Measurements from ENCODE around the gene DPP9.
"Not testable (repeated sequence)": the region's sequence is repeated elsewhere in the genome, so short reads cannot be mapped to it uniquely, and the experiment has no call there.

DPP9 gene
- total RNA-seq, result 95.1 to 98.0 reads per million in 2 experiments

GRCh38 chr19:4723595-4724514 is at the start of gene DPP9:
TSS of gene DPP9 (minus strand) at chr19:4723842. CDS start at chr19:4719906, 3,936 bp downstream.
- DNase-seq (ENCODE audit: low read depth), result peak; percentile 96

GRCh38 chr19:4773047-4773640 is 49.5 kb upstream of the DPP9 start:
- no peak for DNase-seq (ENCODE audit: low read depth)

GRCh38 chr19:4772566-4772965 is 48.9 kb upstream of the DPP9 start:
- no peak for DNase-seq (ENCODE audit: low read depth)

GRCh38 chr19:4768934-4769777 is 45.5 kb upstream of the DPP9 start:
- peak; percentile 77 for DNase-seq (ENCODE audit: low read depth)

GRCh38 chr19:4764393-4764660 is 40.7 kb upstream of the DPP9 start:
- no peak for DNase-seq (ENCODE audit: low read depth)

- DNase-seq (ENCODE audit: low read depth), result no peak
Measured at GRCh38 chr19:4763021-4763420, 39.4 kb upstream of the DPP9 start.

- DNase-seq (ENCODE audit: low read depth), result no peak
Measured at GRCh38 chr19:4760285-4760650, 36.6 kb upstream of the DPP9 start.

GRCh38 chr19:4759388-4760284 is 36.0 kb upstream of the DPP9 start:
- peak; percentile 18 for DNase-seq (ENCODE audit: low read depth)

- no peak for DNase-seq (ENCODE audit: low read depth)
Measured at GRCh38 chr19:4758659-4759058, 35.0 kb upstream of the DPP9 start.

- no peak for DNase-seq (ENCODE audit: low read depth)
Measured at GRCh38 chr19:4758082-4758481, 34.4 kb upstream of the DPP9 start.

GRCh38 chr19:4755459-4755858 is 31.8 kb upstream of the DPP9 start:
- DNase-seq (ENCODE audit: low read depth), result no peak

- DNase-seq (ENCODE audit: low read depth), result no peak
Measured at GRCh38 chr19:4754248-4754647, 30.6 kb upstream of the DPP9 start.

GRCh38 chr19:4749870-4750590 is 26.4 kb upstream of the DPP9 start:
- no peak for DNase-seq (ENCODE audit: low read depth)

GRCh38 chr19:4748589-4748988 is 24.9 kb upstream of the DPP9 start:
- DNase-seq (ENCODE audit: low read depth), result no peak

GRCh38 chr19:4748185-4748584 is 24.5 kb upstream of the DPP9 start:
- DNase-seq (ENCODE audit: low read depth), result no peak

- no peak for DNase-seq (ENCODE audit: low read depth)
Measured at GRCh38 chr19:4745986-4746385, 22.3 kb upstream of the DPP9 start.

- not testable (repeated sequence) for DNase-seq (ENCODE audit: low read depth)
Measured at GRCh38 chr19:4745175-4745574, 21.5 kb upstream of the DPP9 start.

- no peak for DNase-seq (ENCODE audit: low read depth)
Measured at GRCh38 chr19:4744451-4745174, 21.0 kb upstream of the DPP9 start.

GRCh38 chr19:4742723-4743646 is 19.3 kb upstream of the DPP9 start:
- DNase-seq (ENCODE audit: low read depth), result no peak

Measured in T follicular helper cell (primary cell).